GM21367 (cell line): ENCODE data around the gene EN2.

Experiments
- ATAC-seq: cut with Tn5 transposase; IDR thresholded peaks from one replicate; pipeline ENCODE4 v1.9.1; 2021; ENCODE audit not compliant: unreplicated experiment

The EN2 gene

GRCh38 chr7:155458111-155458877, at the start of gene EN2:
Gene EN2 (plus strand): TSS chr7:155458129. CDS start chr7:155458378, 249 bp downstream.
- no peak for ATAC-seq

GRCh38 chr7:155408651-155409586, 49.0 kb upstream of the EN2 start:
- ATAC-seq, result no peak

GRCh38 chr7:155409980-155410379, 47.9 kb upstream of the EN2 start:
- ATAC-seq, result no peak

- ATAC-seq, result no peak
These were observed 47.5 kb upstream of the EN2 start for GRCh38 chr7:155410431-155410830.

- no peak for ATAC-seq
These were observed 46.1 kb upstream of the EN2 start for GRCh38 chr7:155411718-155412415.

GRCh38 chr7:155412416-155413253, 45.3 kb upstream of the EN2 start:
- ATAC-seq, result peak; percentile 88

GRCh38 chr7:155414547-155415492, 43.1 kb upstream of the EN2 start:
- no peak for ATAC-seq

GRCh38 chr7:155416646-155417380, 41.1 kb upstream of the EN2 start:
- ATAC-seq, result no peak

GRCh38 chr7:155418304-155418703, 39.6 kb upstream of the EN2 start:
- no peak for ATAC-seq

GRCh38 chr7:155418941-155419755, 38.8 kb upstream of the EN2 start:
- no peak for ATAC-seq

- no peak for ATAC-seq
These were observed 37.8 kb upstream of the EN2 start for GRCh38 chr7:155420116-155420515.

GRCh38 chr7:155422151-155422550, 35.8 kb upstream of the EN2 start:
- no peak for ATAC-seq

- ATAC-seq, result no peak
These were observed 35.2 kb upstream of the EN2 start for GRCh38 chr7:155422599-155423336.

GRCh38 chr7:155423337-155424285, 34.3 kb upstream of the EN2 start:
- ATAC-seq, result no peak

- ATAC-seq, result no peak
These were observed 33.5 kb upstream of the EN2 start for GRCh38 chr7:155424301-155425010.

- ATAC-seq, result no peak
These were observed 33.0 kb upstream of the EN2 start for GRCh38 chr7:155425011-155425340.
